Activated CD4-positive, CD25-positive, alpha-beta regulatory T cell treated with anti-CD3 and anti-CD28 coated beads, Interleukin-2, amount 50 U/mL, for 24 hours (primary cell): ENCODE measurements around the gene BSG.

Experiments used
- ATAC-seq, 2 donors: fragments of 150-1000 bp; cut with Tn5 transposase; one replicate each; pipeline ENCODE4 v1.10.0; 2021; ENCODE audit warnings: mild to moderate bottlenecking in 1 of 2, moderate library complexity in 1 of 2

Gene BSG

GRCh38 chr19:540867-541637 is 31.3 kb upstream of the BSG start:
- no peak for ATAC-seq

- ATAC-seq = no peak
These were observed 30.7 kb upstream of the BSG start for GRCh38 chr19:541699-542098.

- ATAC-seq = no peak
These were observed 30.1 kb upstream of the BSG start for GRCh38 chr19:542173-542866.

GRCh38 chr19:543910-544608 is 28.3 kb upstream of the BSG start, which contains the start of gene GZMM:
TSS of gene GZMM (plus strand) at chr19:544053. CDS start at chr19:544072, 19 bp downstream.
- peak; percentile 96 to 97 for ATAC-seq

- ATAC-seq = no peak
These were observed 25.3 kb upstream of the BSG start for GRCh38 chr19:547117-547516.

GRCh38 chr19:547836-548720 is 24.3 kb upstream of the BSG start:
- ATAC-seq = no peak

GRCh38 chr19:548886-549830 is 23.2 kb upstream of the BSG start:
- ATAC-seq = no peak

- ATAC-seq = no peak
These were observed 17.6 kb upstream of the BSG start for GRCh38 chr19:554817-555216.

GRCh38 chr19:555474-555808 is 17.0 kb upstream of the BSG start:
- ATAC-seq = no peak

- no peak for ATAC-seq
These were observed 15.6 kb upstream of the BSG start for GRCh38 chr19:556611-557382.

- ATAC-seq = no peak
These were observed 13.5 kb upstream of the BSG start for GRCh38 chr19:558770-559439.

GRCh38 chr19:560121-560520 is 12.3 kb upstream of the BSG start:
- ATAC-seq = no peak

GRCh38 chr19:566403-566802 is 6.0 kb upstream of the BSG start:
- no peak for ATAC-seq

- ATAC-seq = no peak
These were observed 5.6 kb upstream of the BSG start for GRCh38 chr19:566844-567243.

GRCh38 chr19:567296-567900 is 5.0 kb upstream of the BSG start:
- ATAC-seq = no peak

- ATAC-seq = no peak
These were observed 2.1 kb upstream of the BSG start for GRCh38 chr19:570251-570686.

GRCh38 chr19:570937-571565 is 1.3 kb upstream of the BSG start:
- peak in 1 of 2 donors; percentile 3 for ATAC-seq

GRCh38 chr19:571566-571974 is 826 bp upstream of the BSG start:
- no peak for ATAC-seq
